ENCODE measurements around the gene CIB2. TPM values are rescaled to one million over a fixed set of nuclear protein-coding genes. Genes with fewer than 3 reads are reported as not detected.

The CIB2 gene
- total RNA-seq, 4 donors from 2014 or later = 17.5 to 70.9 (median 21.0) TPM

- no peaks in the 10 kb centered on the region for H3K27me3 ChIP-seq
- H3K36me3 ChIP-seq = no peaks in the 10 kb centered on the region
- no peak for TF ChIP-seq CTCF (IDR thresholded peaks at IDR 0.05)
- no peak for TF ChIP-seq POLR2A (IDR thresholded peaks at IDR 0.05)
- no peak overlapping the region for H3K27ac ChIP-seq
- peaks cover 0 to 29% (median 0%) of the 10 kb centered on the region in 4 donors for H3K4me1 ChIP-seq
- no peak for DNase-seq
- no peaks in the 10 kb centered on the region for H3K9me3 ChIP-seq
- H3K4me3 ChIP-seq = no peak overlapping the region
These were observed 45.3 kb downstream of the CIB2 start for GRCh38 chr15:78085928-78086327.

GRCh38 chr15:78084449-78084750 lies 46.8 kb downstream of the CIB2 start:
- TF ChIP-seq CTCF (IDR thresholded peaks at IDR 0.05) = no peak
- TF ChIP-seq POLR2A (IDR thresholded peaks at IDR 0.05) = no peak
- Histone ChIP-seq H3K9me3 (no peaks in the 10 kb centered on the region), H3K27ac (peak overlapping the region in 1 of 4 donors; percentile 17), H3K4me1 (peaks cover 0 to 29% (median 0%) of the 10 kb centered on the region in 4 donors), H3K27me3 (no peaks in the 10 kb centered on the region), H3K4me3 (no peak overlapping the region), H3K36me3 (no peaks in the 10 kb centered on the region)
- DNase-seq = peak in 2 of 3 donors; percentile 52 to 53

GRCh38 chr15:78083687-78084448 lies 47.4 kb downstream of the CIB2 start:
- no peak overlapping the region for H3K4me3 ChIP-seq
- H3K4me1 ChIP-seq = peaks cover 0 to 26% (median 0%) of the 10 kb centered on the region in 4 donors
- H3K9me3 ChIP-seq = no peaks in the 10 kb centered on the region
- H3K36me3 ChIP-seq = no peaks in the 10 kb centered on the region
- no peak for TF ChIP-seq CTCF (IDR thresholded peaks at IDR 0.05)
- TF ChIP-seq POLR2A (IDR thresholded peaks at IDR 0.05) = no peak
- H3K27ac ChIP-seq = peak overlapping the region in 1 of 4 donors; percentile 17
- no peaks in the 10 kb centered on the region for H3K27me3 ChIP-seq
- DNase-seq = peak in 2 of 3 donors; percentile 9 to 44

- peak overlapping the region in 2 of 4 donors; percentile 38 to 46 for H3K27ac ChIP-seq
- peaks cover 0 to 26% (median 0%) of the 10 kb centered on the region in 4 donors for H3K4me1 ChIP-seq
- H3K4me3 ChIP-seq = no peak overlapping the region
- H3K27me3 ChIP-seq = no peaks in the 10 kb centered on the region
- TF ChIP-seq POLR2A (IDR thresholded peaks at IDR 0.05) (no peak), CTCF (IDR thresholded peaks at IDR 0.05) (no peak)
- no peaks in the 10 kb centered on the region for H3K36me3 ChIP-seq
- no peaks in the 10 kb centered on the region for H3K9me3 ChIP-seq
- peak in 2 of 3 donors; percentile 18 to 19 for DNase-seq
These were observed 48.1 kb downstream of the CIB2 start for GRCh38 chr15:78083186-78083585.

- TF ChIP-seq CTCF (IDR thresholded peaks at IDR 0.05) (no peak), POLR2A (IDR thresholded peaks at IDR 0.05) (no peak)
- no peaks in the 10 kb centered on the region for H3K36me3 ChIP-seq
- no peaks in the 10 kb centered on the region for H3K27me3 ChIP-seq
- H3K4me1 ChIP-seq = peaks cover 0 to 27% (median under 1%) of the 10 kb centered on the region in 4 donors
- no peaks in the 10 kb centered on the region for H3K9me3 ChIP-seq
- peak overlapping the region in 3 of 4 donors; percentile 17 to 46 (median 38) for H3K27ac ChIP-seq
- H3K4me3 ChIP-seq = no peak overlapping the region
- peak in 1 of 3 donors; percentile 39 for DNase-seq
These were observed 48.5 kb downstream of the CIB2 start for GRCh38 chr15:78082743-78083110.

Data from Peyer's patch (tissue), 4 donors.